H9 (cell line): Measurements from ENCODE around the gene ASB14. TPM values are rescaled to one million over a fixed set of nuclear protein-coding genes. Genes with fewer than 3 reads are reported as not detected.

Source experiments
- DNase-seq: peaks from one replicate; pipeline ENCODE4 v3.0.0-alpha.2; 2017
- H2AFZ ChIP-seq: one replicate; pipeline ENCODE4 v1.6.1; 2013; ENCODE audit warnings: mild to moderate bottlenecking, low read length, control low read depth, moderate library complexity
- H2AK5ac ChIP-seq: 2 replicates; pipeline ENCODE4 v1.6.1; 2013; ENCODE audit warnings: low read length, control low read depth, mixed read lengths; ENCODE audit not compliant: insufficient read length
- H2BK120ac ChIP-seq: one replicate; pipeline ENCODE4 v1.6.1; 2013; ENCODE audit warnings: low read depth, mild to moderate bottlenecking, low read length, control low read depth, inconsistent platforms; ENCODE audit not compliant: poor library complexity, severe bottlenecking
- H2BK12ac ChIP-seq: 2 replicates; pipeline ENCODE4 v1.6.1; 2013; ENCODE audit warnings: low read length, control low read depth, mixed read lengths, low read depth; ENCODE audit not compliant: insufficient read length
- H2BK15ac ChIP-seq: 2 replicates; pipeline ENCODE4 v1.6.1; 2013; ENCODE audit warnings: low read depth, low read length, control low read depth
- H2BK20ac ChIP-seq: one replicate; pipeline ENCODE4 v1.6.1; 2013; ENCODE audit warnings: low read depth, mild to moderate bottlenecking, low read length, control low read depth, inconsistent platforms; ENCODE audit not compliant: poor library complexity, severe bottlenecking
- H2BK5ac ChIP-seq: 2 replicates; pipeline ENCODE4 v1.6.1; 2013; ENCODE audit warnings: low read length, control low read depth, mixed read lengths; ENCODE audit not compliant: insufficient read length
- H3K14ac ChIP-seq: 2 replicates; pipeline ENCODE4 v1.6.1; 2013; ENCODE audit warnings: low read length, control low read depth; ENCODE audit not compliant: insufficient read depth
- H3K18ac ChIP-seq: 2 replicates; pipeline ENCODE4 v1.6.1; 2013; ENCODE audit warnings: low read depth, mild to moderate bottlenecking, mixed read lengths, low read length, control low read depth; ENCODE audit not compliant: insufficient read length
- H3K23ac ChIP-seq: 2 replicates; pipeline ENCODE4 v1.6.1; 2013; ENCODE audit warnings: low read length, control low read depth, mixed read lengths, low read depth; ENCODE audit not compliant: insufficient read length
- H3K23me2 ChIP-seq: 2 replicates; pipeline ENCODE4 v1.6.1; 2013; ENCODE audit warnings: low read depth, mild to moderate bottlenecking, mixed read lengths, low read length, control low read depth; ENCODE audit not compliant: insufficient read length, poor library complexity, severe bottlenecking
- H3K27ac ChIP-seq: 2 replicates; pipeline ENCODE4 v1.5.1; 2013; ENCODE audit warnings: low read length, control low read depth, mixed read lengths, low read depth; ENCODE audit not compliant: insufficient read length
- H3K27me3 ChIP-seq: 2 replicates; pipeline ENCODE4 v1.6.1; 2013; ENCODE audit warnings: low read length, control low read depth, inconsistent platforms; ENCODE audit not compliant: insufficient read depth
- H3K4ac ChIP-seq: 2 replicates; pipeline ENCODE4 v1.6.1; 2013; ENCODE audit warnings: low read depth, mild to moderate bottlenecking, control low read depth, inconsistent platforms, low read length, moderate library complexity
- H3K4me1 ChIP-seq: 2 replicates; pipeline ENCODE4 v1.6.1; 2013; ENCODE audit warnings: low read length, control low read depth, inconsistent platforms; ENCODE audit not compliant: insufficient read depth
- H3K4me2 ChIP-seq: 2 replicates; pipeline ENCODE4 v1.6.1; 2013; ENCODE audit warnings: low read length, control low read depth, mixed read lengths; ENCODE audit not compliant: insufficient read length, insufficient read depth
- H3K56ac ChIP-seq: 2 replicates; pipeline ENCODE4 v1.6.1; 2013; ENCODE audit warnings: low read depth, mild to moderate bottlenecking, mixed read lengths, low read length, control low read depth; ENCODE audit not compliant: insufficient read length
- H3K79me1 ChIP-seq: 2 replicates; pipeline ENCODE4 v1.6.1; 2013; ENCODE audit warnings: low read depth, mild to moderate bottlenecking, moderate library complexity, low read length, control low read depth, inconsistent platforms; ENCODE audit not compliant: insufficient read depth, poor library complexity, severe bottlenecking
- H3K79me2 ChIP-seq: 2 replicates; pipeline ENCODE4 v1.6.1; 2013; ENCODE audit warnings: low read length, control low read depth, inconsistent platforms; ENCODE audit not compliant: insufficient read depth
- H3K9ac ChIP-seq: 2 replicates; pipeline ENCODE4 v1.6.1; 2013; ENCODE audit warnings: low read length, control low read depth, mixed read lengths; ENCODE audit not compliant: insufficient read length; ENCODE audit errors: extremely low read depth
- H3K9me3 ChIP-seq: one replicate; pipeline ENCODE4 v1.6.1; 2013; ENCODE audit warnings: low read depth, low read length, inconsistent platforms; ENCODE audit not compliant: control insufficient read depth
- H3T11ph ChIP-seq: one replicate; pipeline ENCODE4 v1.6.1; 2013; ENCODE audit warnings: mild to moderate bottlenecking, low read length, control low read depth, inconsistent platforms
- H4K20me1 ChIP-seq: one replicate; pipeline ENCODE4 v1.6.1; 2013; ENCODE audit not compliant: control insufficient read depth, insufficient read length, insufficient read depth
- H4K5ac ChIP-seq: 2 replicates; pipeline ENCODE4 v1.6.1; 2013; ENCODE audit warnings: low read depth, mild to moderate bottlenecking, mixed read lengths, low read length, control low read depth; ENCODE audit not compliant: insufficient read length
- H4K8ac ChIP-seq: replicated peaks from 2 replicates; pipeline ENCODE4 v1.6.1; 2013; ENCODE audit warnings: low read length, control low read depth, mixed read lengths, low read depth; ENCODE audit not compliant: insufficient read length
- H4K91ac ChIP-seq: 2 replicates; pipeline ENCODE4 v1.6.1; 2013; ENCODE audit warnings: low read depth, mild to moderate bottlenecking, moderate library complexity, mixed read lengths, low read length, control low read depth; ENCODE audit not compliant: insufficient read length
- H3K27ac Mint-ChIP-seq, 3 experiments: 2 replicates in 2 of 3; 3 replicates in 1 of 3; pipeline ENCODE4 v1.8.0; 2020 to 2021; ENCODE audit warnings: mixed read lengths in 3 of 3, mild to moderate bottlenecking in 1 of 3, moderate library complexity in 1 of 3
- H3K27me3 Mint-ChIP-seq: 2 replicates; pipeline ENCODE4 v1.8.0; 2021; ENCODE audit warnings: low read depth, mild to moderate bottlenecking, moderate library complexity, mixed read lengths
- H3K36me3 Mint-ChIP-seq, 3 experiments: 2 replicates in 2 of 3; 3 replicates in 1 of 3; pipeline ENCODE4 v1.8.0; 2020 to 2021; ENCODE audit warnings: low read depth in 3 of 3, mixed read lengths in 3 of 3; ENCODE audit not compliant: insufficient read depth in 1 of 3
- H3K4me1 Mint-ChIP-seq, 2 experiments: 2 replicates each; pipeline ENCODE4 v1.8.0; 2020; ENCODE audit warnings: mixed read lengths in 2 of 2
- H3K4me3 Mint-ChIP-seq, 2 experiments: 2 replicates in 1 of 2; 3 replicates in 1 of 2; pipeline ENCODE4 v1.8.0; 2020 to 2021; ENCODE audit warnings: mild to moderate bottlenecking in 2 of 2, mixed read lengths in 2 of 2, moderate library complexity in 1 of 2
- H3K9me3 Mint-ChIP-seq, 2 experiments: 2 replicates in 1 of 2; 3 replicates in 1 of 2; pipeline ENCODE4 v1.8.0; 2020; ENCODE audit warnings: mild to moderate bottlenecking in 2 of 2, mixed read lengths in 2 of 2, moderate library complexity in 1 of 2
- CTCF ChIP-seq: fragments of 200-600 bp; sonication (generic); conservative IDR thresholded peaks from 3 replicates; pipeline ENCODE4 v1.8.0; 2021; ENCODE audit warnings: antibody characterized with exemption, mild to moderate bottlenecking
- WGBS: extraction: QIAGEN DNeasy Blood & Tissue Kit; methylation state at CpG from one replicate; pipeline ENCODE4 v1.1.7; 2013; ENCODE audit warnings: missing lambda C conversion rate, low lambda C conversion rate, mixed read lengths; ENCODE audit not compliant: insufficient read length; ENCODE audit errors: extremely low coverage; 5-methylcytosine and 5-hydroxymethylcytosine counted together
- total RNA-seq: library from RNA; stranded (reverse); gene quantifications from 2 replicates; pipeline ENCODE4 v1.2.1, GENCODE V29; 2021

Gene ASB14
- total RNA-seq, 1 experiment from 2014 or later: not detected

- no peak overlapping the region for H4K91ac ChIP-seq
- peaks cover 0 to 7% (median 0%) of the 10 kb centered on the region in 3 experiments; a peak in 2 of 7 replicates for H3K36me3 Mint-ChIP-seq
- H4K20me1 ChIP-seq: no peaks in the 10 kb centered on the region
- H3K27ac ChIP-seq: no peak overlapping the region
- H4K5ac ChIP-seq: no peak overlapping the region
- no peak overlapping the region for H3K18ac ChIP-seq
- WGBS: no CpG with 5 or more reads among the region's 9 CpGs
- no peak overlapping the region for H3K14ac ChIP-seq
- H3K27me3 Mint-ChIP-seq: no peaks in the 10 kb centered on the region
- no peaks in the 10 kb centered on the region for H3K9me3 ChIP-seq
- no peaks in the 10 kb centered on the region for H3K4me1 Mint-ChIP-seq
- no peak overlapping the region for H3K4me2 ChIP-seq
- no peaks in the 10 kb centered on the region for H3K27me3 ChIP-seq
- no peak overlapping the region for H3K27ac Mint-ChIP-seq
- no peak for DNase-seq
- H2AK5ac ChIP-seq: no peak overlapping the region
- H2BK120ac ChIP-seq: no peak overlapping the region
- no peak overlapping the region for H3K56ac ChIP-seq
- no peak overlapping the region for H2BK12ac ChIP-seq
- H3K9ac ChIP-seq: no peak overlapping the region
- no peak overlapping the region for H3K4ac ChIP-seq
- H2BK5ac ChIP-seq: no peak overlapping the region
- no peak overlapping the region for H3T11ph ChIP-seq
- H3K9me3 Mint-ChIP-seq: peaks cover 6 to 7% of the 10 kb centered on the region in 2 experiments; a peak in 3 of 5 replicates
- no peak for TF ChIP-seq CTCF
- H3K4me3 Mint-ChIP-seq: no peak overlapping the region
- no peaks in the 10 kb centered on the region for H3K79me2 ChIP-seq
- H3K23me2 ChIP-seq: no peaks in the 10 kb centered on the region
- no peaks in the 10 kb centered on the region for H3K4me1 ChIP-seq
- no peak overlapping the region for H3K23ac ChIP-seq
- no peak overlapping the region for H4K8ac ChIP-seq
- H2AFZ ChIP-seq: no peak overlapping the region
- no peaks in the 10 kb centered on the region for H3K79me1 ChIP-seq
- no peak overlapping the region for H2BK15ac ChIP-seq
- H2BK20ac ChIP-seq: no peak overlapping the region
These were observed 4.1 kb downstream of the ASB14 start for GRCh38 chr3:57288403-57288802.
